Stimulated activated CD4-positive, alpha-beta T cell treated with anti-CD3 and anti-CD28 coated beads, TNF-alpha, amount 100 ng/mL, for 48 hours (primary cell): ENCODE measurements around the gene EPHB2.

Source experiments
- DNase-seq, 3 donors: peaks; one replicate each; pipeline ENCODE4 v3.0.0-alpha.2; 2020; ENCODE audit warnings: low read depth in 3 of 3

The EPHB2 gene

GRCh38 chr1:22722901-22723550 is 12.4 kb downstream of the EPHB2 start:
- no peak for DNase-seq

- no peak for DNase-seq
Measured at GRCh38 chr1:22727873-22728272, 17.2 kb downstream of the EPHB2 start.

GRCh38 chr1:22728751-22729399 is 18.2 kb downstream of the EPHB2 start:
- DNase-seq = no peak

- no peak for DNase-seq
Measured at GRCh38 chr1:22729400-22729773, 18.7 kb downstream of the EPHB2 start.

GRCh38 chr1:22729912-22730311 is 19.3 kb downstream of the EPHB2 start:
- no peak for DNase-seq

GRCh38 chr1:22731924-22732720 is 21.5 kb downstream of the EPHB2 start:
- no peak for DNase-seq

GRCh38 chr1:22733643-22734042 is 23.0 kb downstream of the EPHB2 start:
- no peak for DNase-seq

- no peak for DNase-seq
Measured at GRCh38 chr1:22736501-22737080, 26.0 kb downstream of the EPHB2 start.

GRCh38 chr1:22737374-22738068 is 26.9 kb downstream of the EPHB2 start:
- DNase-seq = no peak

GRCh38 chr1:22738069-22738435 is 27.4 kb downstream of the EPHB2 start:
- DNase-seq = no peak

- DNase-seq = no peak
Measured at GRCh38 chr1:22738522-22738921, 27.9 kb downstream of the EPHB2 start.

- DNase-seq = no peak
Measured at GRCh38 chr1:22739648-22740385, 29.2 kb downstream of the EPHB2 start.

GRCh38 chr1:22741118-22741517 is 30.5 kb downstream of the EPHB2 start:
- no peak for DNase-seq

GRCh38 chr1:22745669-22746585 is 35.3 kb downstream of the EPHB2 start:
- no peak for DNase-seq

- DNase-seq = no peak
Measured at GRCh38 chr1:22747021-22747734, 36.5 kb downstream of the EPHB2 start.

- DNase-seq = no peak
Measured at GRCh38 chr1:22747735-22748073, 37.1 kb downstream of the EPHB2 start.

GRCh38 chr1:22749503-22749902 is 38.9 kb downstream of the EPHB2 start:
- DNase-seq = no peak

- peak in 1 of 3 donors; percentile 5 for DNase-seq
Measured at GRCh38 chr1:22749919-22750684, 39.5 kb downstream of the EPHB2 start.

- no peak for DNase-seq
Measured at GRCh38 chr1:22750685-22751051, 40.0 kb downstream of the EPHB2 start.
